ENCODE data around the gene C12orf60. TPM values are rescaled to one million over a fixed set of nuclear protein-coding genes. Genes with fewer than 3 reads are reported as not detected.

Gene C12orf60
- total RNA-seq, 4 donors from 2014 or later: 0.88 TPM; not detected in 3

GRCh38 chr12:14853961-14854360, 50.5 kb downstream of the C12orf60 start:
- Histone ChIP-seq H3K27ac (no peak overlapping the region), H3K4me1 (no peaks in the 10 kb centered on the region), H3K9me3 (no peaks in the 10 kb centered on the region), H3K27me3 (no peaks in the 10 kb centered on the region), H3K36me3 (no peaks in the 10 kb centered on the region), H3K4me3 (no peak overlapping the region)
- no peak for DNase-seq
- no peak for TF ChIP-seq POLR2A (IDR thresholded peaks at IDR 0.05)
- no peak for TF ChIP-seq CTCF (IDR thresholded peaks at IDR 0.05)

- Histone ChIP-seq H3K4me1 (no peaks in the 10 kb centered on the region), H3K27ac (no peak overlapping the region), H3K4me3 (no peak overlapping the region), H3K9me3 (no peaks in the 10 kb centered on the region), H3K27me3 (no peaks in the 10 kb centered on the region), H3K36me3 (no peaks in the 10 kb centered on the region)
- TF ChIP-seq CTCF (IDR thresholded peaks at IDR 0.05) (no peak), POLR2A (IDR thresholded peaks at IDR 0.05) (no peak)
- DNase-seq: no peak
Measured at GRCh38 chr12:14854586-14855183, 51.2 kb downstream of the C12orf60 start.

GRCh38 chr12:14858513-14858912, 55.0 kb downstream of the C12orf60 start:
- no peak for DNase-seq
- no peaks in the 10 kb centered on the region for H3K36me3 ChIP-seq
- H3K9me3 ChIP-seq: no peaks in the 10 kb centered on the region
- no peaks in the 10 kb centered on the region for H3K27me3 ChIP-seq
- no peak overlapping the region for H3K27ac ChIP-seq
- no peak overlapping the region for H3K4me3 ChIP-seq
- TF ChIP-seq CTCF (IDR thresholded peaks at IDR 0.05) (no peak), POLR2A (IDR thresholded peaks at IDR 0.05) (no peak)
- no peaks in the 10 kb centered on the region for H3K4me1 ChIP-seq

GRCh38 chr12:14860490-14860889, 57.0 kb downstream of the C12orf60 start:
- Histone ChIP-seq H3K4me3 (no peak overlapping the region), H3K4me1 (no peaks in the 10 kb centered on the region), H3K9me3 (no peaks in the 10 kb centered on the region), H3K36me3 (no peaks in the 10 kb centered on the region), H3K27ac (no peak overlapping the region), H3K27me3 (no peaks in the 10 kb centered on the region)
- TF ChIP-seq CTCF (IDR thresholded peaks at IDR 0.05): no peak
- TF ChIP-seq POLR2A (IDR thresholded peaks at IDR 0.05): no peak
- DNase-seq: no peak

- TF ChIP-seq CTCF (IDR thresholded peaks at IDR 0.05) (no peak), POLR2A (IDR thresholded peaks at IDR 0.05) (no peak)
- no peak for DNase-seq
- no peaks in the 10 kb centered on the region for H3K9me3 ChIP-seq
- H3K36me3 ChIP-seq: no peaks in the 10 kb centered on the region
- no peaks in the 10 kb centered on the region for H3K4me1 ChIP-seq
- no peak overlapping the region for H3K4me3 ChIP-seq
- H3K27ac ChIP-seq: no peak overlapping the region
- no peaks in the 10 kb centered on the region for H3K27me3 ChIP-seq
Measured at GRCh38 chr12:14868916-14869506, 65.5 kb downstream of the C12orf60 start.
